Measurements from ENCODE around the gene CTNNA3. TPM values are rescaled to one million over a fixed set of nuclear protein-coding genes. Genes with fewer than 3 reads are reported as not detected.

Gene CTNNA3
- total RNA-seq, 4 donors from 2014 or later, result 1.2 to 7.1 (median 1.3) TPM

DNA sequence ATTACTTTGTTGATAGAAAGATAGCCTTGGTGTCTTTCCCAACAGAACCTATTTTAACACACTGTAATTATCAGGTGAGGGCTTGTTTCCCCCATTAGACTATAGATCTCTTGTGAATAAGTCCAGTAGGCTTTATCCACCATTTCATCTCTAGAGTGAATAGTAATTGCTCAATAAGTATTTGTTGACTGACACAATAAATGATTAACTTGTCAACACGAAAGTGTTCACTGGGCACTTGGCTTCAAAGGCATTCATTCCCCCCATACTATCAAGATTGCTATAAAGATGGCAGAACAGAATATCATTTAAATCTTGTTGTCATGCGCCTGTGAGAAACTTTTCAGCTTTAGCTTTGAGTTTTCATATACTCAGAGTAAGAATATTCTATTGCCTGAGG lies 1194.6 kb downstream of the CTNNA3 start:
- ATAC-seq (ENCODE audit: low FRiP score), result no peak

DNA sequence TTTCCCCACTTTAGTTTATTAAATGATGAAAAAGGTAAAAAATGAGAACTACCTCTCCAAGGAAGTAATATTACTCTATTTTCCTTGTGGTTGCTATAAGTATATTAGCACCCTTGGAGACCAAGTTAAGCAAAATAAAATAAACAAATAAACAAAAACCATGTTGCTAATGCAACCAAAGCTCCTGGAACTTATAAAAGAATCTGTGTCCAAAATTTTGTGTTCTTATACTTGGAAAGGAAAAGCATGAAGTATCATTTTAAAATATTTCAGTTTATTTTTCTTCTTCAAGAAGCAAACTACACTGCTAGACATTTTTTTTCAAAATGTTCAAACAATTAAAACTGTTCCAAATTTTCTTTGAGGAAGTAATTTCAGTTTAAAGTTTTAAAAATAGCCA lies 1212.0 kb downstream of the CTNNA3 start:
- DNase-seq (ENCODE audit: low spot score), result no peak
- TF ChIP-seq, protein P1, sequence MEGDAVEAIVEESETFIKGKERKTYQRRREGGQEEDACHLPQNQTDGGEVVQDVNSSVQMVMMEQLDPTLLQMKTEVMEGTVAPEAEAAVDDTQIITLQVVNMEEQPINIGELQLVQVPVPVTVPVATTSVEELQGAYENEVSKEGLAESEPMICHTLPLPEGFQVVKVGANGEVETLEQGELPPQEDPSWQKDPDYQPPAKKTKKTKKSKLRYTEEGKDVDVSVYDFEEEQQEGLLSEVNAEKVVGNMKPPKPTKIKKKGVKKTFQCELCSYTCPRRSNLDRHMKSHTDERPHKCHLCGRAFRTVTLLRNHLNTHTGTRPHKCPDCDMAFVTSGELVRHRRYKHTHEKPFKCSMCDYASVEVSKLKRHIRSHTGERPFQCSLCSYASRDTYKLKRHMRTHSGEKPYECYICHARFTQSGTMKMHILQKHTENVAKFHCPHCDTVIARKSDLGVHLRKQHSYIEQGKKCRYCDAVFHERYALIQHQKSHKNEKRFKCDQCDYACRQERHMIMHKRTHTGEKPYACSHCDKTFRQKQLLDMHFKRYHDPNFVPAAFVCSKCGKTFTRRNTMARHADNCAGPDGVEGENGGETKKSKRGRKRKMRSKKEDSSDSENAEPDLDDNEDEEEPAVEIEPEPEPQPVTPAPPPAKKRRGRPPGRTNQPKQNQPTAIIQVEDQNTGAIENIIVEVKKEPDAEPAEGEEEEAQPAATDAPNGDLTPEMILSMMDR (IDR thresholded peaks at IDR 0.05), result no peak
- ATAC-seq (ENCODE audit: low FRiP score), result no peak

More for the DNA sequence above, 1194.6 kb downstream of the CTNNA3 start:
- no peak for DNase-seq (ENCODE audit: low spot score)
- TF ChIP-seq, protein P1 (IDR thresholded peaks at IDR 0.05), result no peak

DNA sequence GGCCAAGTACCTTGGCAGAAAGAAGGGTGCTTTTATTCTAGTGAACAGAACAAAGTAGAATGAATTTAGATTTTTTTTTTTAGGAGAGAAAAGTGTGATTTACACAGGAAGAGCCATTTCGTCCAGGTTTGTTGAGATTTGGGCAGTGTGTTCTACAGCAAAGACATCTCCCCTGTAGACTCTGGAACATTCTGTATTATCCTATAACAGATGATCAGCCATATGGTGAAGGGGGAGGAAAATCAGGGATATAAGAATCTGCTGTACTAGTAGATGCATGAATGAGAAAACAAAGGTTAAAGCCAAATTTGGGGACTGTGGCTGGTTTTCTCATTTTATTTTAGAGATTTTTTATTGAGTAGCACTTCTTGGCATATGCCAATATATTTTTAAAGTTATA lies 1223.8 kb downstream of the CTNNA3 start:
- DNase-seq (ENCODE audit: low spot score) (no peak), ATAC-seq (ENCODE audit: low FRiP score) (no peak)
- TF ChIP-seq, protein P1 (IDR thresholded peaks at IDR 0.05), result no peak

DNA sequence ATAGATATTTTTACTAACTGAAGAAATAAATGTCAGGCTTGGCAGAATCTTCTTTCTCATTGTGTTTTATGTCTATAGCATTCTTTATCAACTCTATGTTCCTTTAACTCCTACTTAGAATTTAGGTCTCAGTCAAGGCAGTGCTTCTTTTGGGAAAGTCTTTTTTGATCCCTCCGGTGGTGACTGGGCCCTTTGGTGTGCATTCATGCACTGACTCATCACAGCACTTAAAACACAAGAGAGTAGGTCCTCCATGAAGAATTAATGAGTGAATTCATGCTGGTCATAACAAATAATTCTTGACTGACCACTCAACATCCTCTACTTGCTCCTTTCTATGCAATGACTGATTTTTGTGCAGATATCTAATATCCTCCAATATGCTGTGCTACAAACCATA lies 1229.0 kb downstream of the CTNNA3 start:
- ATAC-seq (ENCODE audit: low FRiP score) (no peak), DNase-seq (ENCODE audit: low spot score) (no peak)
- TF ChIP-seq, protein P1 (IDR thresholded peaks at IDR 0.05), result no peak

DNA sequence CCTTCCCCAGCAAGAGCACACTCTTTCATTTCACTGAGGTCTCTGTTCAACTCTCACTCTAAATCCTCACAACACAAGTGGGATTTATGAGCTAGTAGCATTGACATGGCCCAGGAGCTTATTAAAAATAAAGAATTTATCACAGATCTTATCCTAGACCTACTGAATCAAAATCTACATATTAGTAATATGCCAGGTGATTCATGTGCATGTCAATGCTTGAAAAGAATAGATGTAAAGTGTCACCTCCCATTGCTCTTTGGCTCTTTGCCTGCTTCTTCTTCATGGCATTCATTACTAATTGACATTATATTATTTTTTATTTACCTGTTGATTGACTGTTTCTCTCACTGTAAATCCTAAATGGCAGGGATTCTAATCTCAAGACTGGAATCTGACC lies 1229.4 kb downstream of the CTNNA3 start:
- ATAC-seq (ENCODE audit: low FRiP score), result no peak

DNA sequence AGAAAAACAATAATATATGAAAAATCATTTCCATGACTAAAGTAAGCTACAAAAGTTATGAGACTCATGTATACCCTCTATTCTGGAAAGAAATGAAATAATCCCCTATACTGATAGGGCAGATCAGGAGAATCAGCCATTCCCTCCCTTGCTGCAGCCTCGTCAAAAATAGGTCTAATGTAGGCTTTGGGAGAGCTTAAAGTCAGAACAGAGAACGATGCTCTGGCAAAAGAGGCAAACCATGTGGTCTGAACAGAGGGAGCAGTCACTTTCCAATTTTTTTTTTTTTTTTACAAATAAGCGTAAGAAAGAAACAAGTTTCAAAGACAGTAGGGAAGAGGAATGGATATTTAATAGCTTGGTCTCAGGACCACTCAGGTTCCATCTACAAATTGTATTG lies 1232.4 kb downstream of the CTNNA3 start:
- no peak for ATAC-seq (ENCODE audit: low FRiP score)
- no peak for DNase-seq (ENCODE audit: low spot score)
- TF ChIP-seq, protein P1 (IDR thresholded peaks at IDR 0.05), result no peak

More for the DNA sequence above, 1229.4 kb downstream of the CTNNA3 start:
- TF ChIP-seq, protein P1 (IDR thresholded peaks at IDR 0.05), result no peak
- no peak for DNase-seq (ENCODE audit: low spot score)

DNA sequence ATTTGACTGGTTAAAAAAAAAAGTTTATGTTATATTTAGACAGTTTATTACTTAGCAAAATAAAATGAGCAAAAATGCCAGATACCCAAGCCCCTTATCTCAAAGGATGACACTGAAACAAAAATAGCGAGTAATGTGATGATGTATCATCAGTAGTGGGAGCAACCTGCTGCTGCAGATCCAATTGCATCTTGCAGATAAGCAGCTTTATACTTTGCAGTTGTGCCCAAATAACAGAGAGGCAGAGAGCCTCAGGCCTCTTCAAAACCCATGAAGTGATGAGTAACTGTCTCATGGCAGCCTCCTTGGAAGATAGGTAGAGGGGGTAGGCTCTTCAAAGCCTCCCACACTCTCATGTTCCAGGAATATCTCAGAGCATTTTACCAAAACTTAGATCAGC lies 1238.4 kb downstream of the CTNNA3 start:
- DNase-seq (ENCODE audit: low spot score) (no peak), ATAC-seq (ENCODE audit: low FRiP score) (no peak)
- TF ChIP-seq, protein P1 (IDR thresholded peaks at IDR 0.05), result no peak

Data from omental fat pad (tissue), 4 donors.